OCI-LY3 (cell line): Measurements from ENCODE around the gene DNAJC13.
A peak's percentile ranks its signal among the peaks of the same experiment; 100 is the strongest.

Experiments used
- H2AFZ ChIP-seq: fragments of 200-600, 300-600 bp; shearing (Covaris generic); 2 replicates; pipeline ENCODE4 v1.6.0; 2014; ENCODE audit warnings: antibody characterized with exemption, low read depth, low read length
- H3K27ac ChIP-seq: fragments of 200-600, 300-600 bp; sonication (generic); 2 replicates; pipeline ENCODE4 v1.5.1; 2014; ENCODE audit warnings: mild to moderate bottlenecking, low read length, moderate library complexity, mixed read lengths
- H3K27me3 ChIP-seq: fragments of 200-600, 300-600 bp; sonication (generic); 2 replicates; pipeline ENCODE4 v1.6.1; 2014; ENCODE audit warnings: low read depth, low read length, mixed read lengths
- H3K36me3 ChIP-seq: fragments of 200-600, 300-600 bp; sonication (generic); replicated peaks from 2 replicates; pipeline ENCODE3; 2014; ENCODE audit warnings: low read depth, low read length, mixed read lengths
- H3K4me1 ChIP-seq: fragments of 300-600, 200-600 bp; sonication (generic); 2 replicates; pipeline ENCODE4 v1.6.1; 2014; ENCODE audit warnings: low read length, mixed read lengths
- H3K4me2 ChIP-seq: fragments of 200-600, 300-600 bp; sonication (generic); 2 replicates; pipeline ENCODE4 v1.6.1; 2014; ENCODE audit warnings: low read length, mixed read lengths
- H3K4me3 ChIP-seq: fragments of 300-600, 200-600 bp; sonication (generic); 2 replicates; pipeline ENCODE4 v1.5.1; 2014; ENCODE audit warnings: antibody characterized with exemption, mild to moderate bottlenecking, low read length, moderate library complexity
- H3K79me2 ChIP-seq: fragments of 300-600, 200-600 bp; shearing (Covaris generic); 2 replicates; pipeline ENCODE4 v1.6.1; 2014; ENCODE audit warnings: mild to moderate bottlenecking, low read length, mixed read lengths
- H3K9ac ChIP-seq: fragments of 300-600, 200-600 bp; shearing (Covaris generic); 2 replicates; pipeline ENCODE4 v1.6.0; 2014; ENCODE audit warnings: mild to moderate bottlenecking, low read length, moderate library complexity
- H3K9me3 ChIP-seq: fragments of 200-600, 300-600 bp; shearing (Covaris generic); 2 replicates; pipeline ENCODE4 v1.6.1; 2014; ENCODE audit warnings: low read length, mixed read lengths; ENCODE audit not compliant: insufficient read depth
- H4K20me1 ChIP-seq: fragments of 200-600, 300-600 bp; sonication (generic); 2 replicates; pipeline ENCODE4 v1.6.1; 2016; ENCODE audit warnings: low read length, mixed read lengths; ENCODE audit not compliant: insufficient read depth
- EZH2phosphoT487 ChIP-seq: fragments of 200-600 bp; shearing (Covaris generic); IDR thresholded peaks from 2 replicates; pipeline ENCODE4 v1.6.1; 2018; ENCODE audit warnings: antibody characterized with exemption, mixed run types, low read depth
- TF ChIP-seq, protein P1 (sequence below): fragments of 200-600, 300-600 bp; sonication (generic); IDR thresholded peaks from 2 replicates; pipeline ENCODE4 v1.5.1; 2014; ENCODE audit warnings: antibody characterized with exemption, low read length, low read depth

Gene DNAJC13

DNA sequence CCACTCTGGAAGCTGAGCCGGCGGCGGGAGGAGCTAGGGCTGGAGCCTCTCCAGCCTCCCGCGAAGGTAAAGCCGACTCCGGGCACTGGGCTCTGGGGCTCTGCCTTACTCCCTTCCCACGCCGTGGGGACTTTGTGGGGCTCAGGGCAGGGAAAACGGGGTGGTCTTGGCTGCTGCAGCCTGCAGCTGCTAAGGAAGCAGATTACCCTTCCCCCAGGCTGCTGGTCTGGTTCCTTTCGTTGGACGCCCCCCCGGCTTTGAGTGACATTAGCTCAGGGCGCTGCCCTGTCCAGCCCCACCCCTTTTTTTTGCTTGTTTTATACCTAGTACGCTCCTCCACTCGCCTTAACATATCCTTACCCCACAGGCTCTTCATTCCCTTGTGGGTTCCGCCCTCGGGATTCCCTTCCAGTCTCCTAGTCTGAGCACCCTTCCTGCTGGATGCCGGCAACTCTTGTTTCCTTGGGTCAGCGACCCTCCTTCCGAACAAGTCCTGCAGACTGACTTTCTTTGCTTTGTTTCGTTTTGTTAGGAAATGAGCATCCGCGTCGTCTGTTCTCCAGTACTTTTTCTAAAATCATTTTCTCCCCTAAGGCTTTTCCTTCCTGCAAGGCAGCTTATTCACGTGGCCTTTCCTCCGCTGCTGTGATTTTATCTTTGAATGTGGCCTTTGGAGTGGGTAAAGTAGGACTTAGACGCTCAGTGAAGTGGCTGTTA, 551 bp downstream of the DNAJC13 start:
- Histone ChIP-seq H3K4me3 (peak overlapping the region; percentile 95), H3K27ac (peak overlapping the region; percentile 61), H3K36me3 (peaks cover 2% of the 10 kb centered on the region), H3K4me2 (peak overlapping the region; percentile 93), H3K79me2 (peaks cover 35% of the 10 kb centered on the region), H3K27me3 (no peaks in the 10 kb centered on the region), H3K4me1 (peaks cover 23% of the 10 kb centered on the region), H3K9ac (peak overlapping the region; percentile 86), H3K9me3 (no peaks in the 10 kb centered on the region), H2AFZ (peak overlapping the region; percentile 49), H4K20me1 (no peaks in the 10 kb centered on the region)
- no peak for TF ChIP-seq EZH2phosphoT487
- TF ChIP-seq, protein P1, sequence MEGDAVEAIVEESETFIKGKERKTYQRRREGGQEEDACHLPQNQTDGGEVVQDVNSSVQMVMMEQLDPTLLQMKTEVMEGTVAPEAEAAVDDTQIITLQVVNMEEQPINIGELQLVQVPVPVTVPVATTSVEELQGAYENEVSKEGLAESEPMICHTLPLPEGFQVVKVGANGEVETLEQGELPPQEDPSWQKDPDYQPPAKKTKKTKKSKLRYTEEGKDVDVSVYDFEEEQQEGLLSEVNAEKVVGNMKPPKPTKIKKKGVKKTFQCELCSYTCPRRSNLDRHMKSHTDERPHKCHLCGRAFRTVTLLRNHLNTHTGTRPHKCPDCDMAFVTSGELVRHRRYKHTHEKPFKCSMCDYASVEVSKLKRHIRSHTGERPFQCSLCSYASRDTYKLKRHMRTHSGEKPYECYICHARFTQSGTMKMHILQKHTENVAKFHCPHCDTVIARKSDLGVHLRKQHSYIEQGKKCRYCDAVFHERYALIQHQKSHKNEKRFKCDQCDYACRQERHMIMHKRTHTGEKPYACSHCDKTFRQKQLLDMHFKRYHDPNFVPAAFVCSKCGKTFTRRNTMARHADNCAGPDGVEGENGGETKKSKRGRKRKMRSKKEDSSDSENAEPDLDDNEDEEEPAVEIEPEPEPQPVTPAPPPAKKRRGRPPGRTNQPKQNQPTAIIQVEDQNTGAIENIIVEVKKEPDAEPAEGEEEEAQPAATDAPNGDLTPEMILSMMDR: no peak

DNA sequence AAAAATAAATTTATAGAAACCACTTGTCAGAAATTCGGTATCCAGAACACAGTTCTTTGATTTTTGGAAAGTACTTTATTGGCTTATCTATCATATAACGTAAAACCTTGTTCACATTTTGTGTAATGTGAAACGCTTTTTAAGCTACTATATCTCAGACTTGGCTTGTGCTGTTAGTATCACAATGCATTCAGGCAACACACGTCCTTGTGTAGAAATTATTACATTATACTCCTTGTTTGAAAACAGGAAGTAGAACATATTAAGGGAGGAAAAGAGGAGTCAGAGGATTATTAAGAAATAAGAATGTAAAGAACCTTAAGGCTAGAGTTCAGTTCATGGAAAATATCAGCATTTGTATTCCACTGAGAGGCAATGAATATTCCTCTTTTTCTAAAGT, 1.6 kb downstream of the DNAJC13 start:
- peaks cover 23% of the 10 kb centered on the region for H3K4me1 ChIP-seq
- peak overlapping the region; percentile 86 for H3K9ac ChIP-seq
- H3K79me2 ChIP-seq: peaks cover 38% of the 10 kb centered on the region
- no peak overlapping the region for H2AFZ ChIP-seq
- H3K4me3 ChIP-seq: peak overlapping the region; percentile 95
- no peaks in the 10 kb centered on the region for H4K20me1 ChIP-seq
- no peak overlapping the region for H3K27ac ChIP-seq
- H3K27me3 ChIP-seq: no peaks in the 10 kb centered on the region
- H3K4me2 ChIP-seq: peak overlapping the region; percentile 93
- H3K36me3 ChIP-seq: peaks cover 2% of the 10 kb centered on the region
- no peak for TF ChIP-seq EZH2phosphoT487
- TF ChIP-seq, protein P1: no peak
- no peaks in the 10 kb centered on the region for H3K9me3 ChIP-seq

DNA sequence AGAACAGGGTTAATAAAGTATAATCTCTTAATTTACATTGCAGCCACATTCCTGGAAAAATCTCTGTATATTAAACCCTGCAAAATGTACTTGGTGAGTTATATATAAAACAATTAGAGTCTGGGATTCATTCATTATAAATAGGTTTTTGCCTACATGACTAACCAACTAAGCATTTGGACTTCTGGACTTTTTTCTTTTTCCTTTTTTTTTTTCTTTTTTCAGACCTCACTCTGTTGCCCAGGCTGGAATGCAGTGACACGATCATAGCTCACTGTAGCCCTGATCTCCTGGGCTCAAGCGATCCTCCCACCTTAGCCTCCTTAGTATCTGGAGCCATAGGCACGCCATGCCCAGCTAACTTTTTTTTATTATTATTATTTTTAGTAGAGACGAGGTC, 4.5 kb downstream of the DNAJC13 start:
- no peak overlapping the region for H3K27ac ChIP-seq
- peaks cover 2% of the 10 kb centered on the region for H3K36me3 ChIP-seq
- H3K27me3 ChIP-seq: no peaks in the 10 kb centered on the region
- H3K9me3 ChIP-seq: no peaks in the 10 kb centered on the region
- H2AFZ ChIP-seq: no peak overlapping the region
- H3K4me3 ChIP-seq: no peak overlapping the region
- TF ChIP-seq EZH2phosphoT487: no peak
- TF ChIP-seq, protein P1: no peak
- H3K4me2 ChIP-seq: no peak overlapping the region
- peaks cover 6% of the 10 kb centered on the region for H3K4me1 ChIP-seq
- H3K79me2 ChIP-seq: peaks cover 44% of the 10 kb centered on the region
- no peak overlapping the region for H3K9ac ChIP-seq
- 0 out of 2 replicates have a peak, but pooled peaks cover 3% of the 10 kb centered on the region for H4K20me1 ChIP-seq

DNA sequence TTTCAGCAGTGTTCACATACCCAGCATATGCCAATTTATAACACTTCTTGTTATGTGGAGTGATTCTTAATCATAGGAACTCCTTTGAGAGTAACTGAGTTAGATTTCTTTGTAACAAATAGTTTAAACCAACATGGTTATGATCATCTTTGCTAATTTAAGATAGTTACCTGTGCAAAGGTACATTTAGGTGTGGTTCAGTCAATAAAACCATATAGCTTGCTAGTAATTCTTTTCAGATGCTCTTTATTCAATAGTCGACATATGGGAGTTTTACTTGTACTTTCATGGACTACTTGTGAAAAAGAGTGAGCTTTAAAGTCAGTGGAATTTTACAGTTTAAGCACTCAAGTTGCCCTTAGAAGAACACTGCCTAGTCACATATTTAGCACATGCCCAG, 5.2 kb downstream of the DNAJC13 start:
- Histone ChIP-seq H3K27ac (no peak overlapping the region), H4K20me1 (0 out of 2 replicates have a peak, but pooled peaks cover 3% of the 10 kb centered on the region), H2AFZ (no peak overlapping the region), H3K36me3 (peaks cover 2% of the 10 kb centered on the region), H3K27me3 (no peaks in the 10 kb centered on the region), H3K4me2 (no peak overlapping the region), H3K9ac (no peak overlapping the region), H3K79me2 (peaks cover 43% of the 10 kb centered on the region), H3K9me3 (no peaks in the 10 kb centered on the region), H3K4me1 (peaks cover 6% of the 10 kb centered on the region), H3K4me3 (no peak overlapping the region)
- TF ChIP-seq, protein P1: no peak
